ENCODE data around the gene POM121C. TPM values are rescaled to one million over a fixed set of nuclear protein-coding genes. Genes with fewer than 3 reads are reported as not detected.
"Not testable (repeated sequence)": the region's sequence is repeated elsewhere in the genome, so short reads cannot be mapped to it uniquely, and the experiment has no call there.

Gene POM121C
- total and polyA plus RNA-seq, 9 donors = 12.5 to 37.2 (median 29.1) TPM

- H3K9me3 ChIP-seq (replicated peaks; ENCODE audit: control insufficient read depth, low read depth, low read length); H3K27me3 ChIP-seq (ENCODE audit: control insufficient read depth, insufficient read depth, low read length); H3K4me1 ChIP-seq (ENCODE audit: control insufficient read depth, insufficient read depth, low read length); H3K4me3 ChIP-seq (ENCODE audit: low read length); DNase-seq: not testable (repeated sequence)
- 78% methylated on average over 5 of the region's 11 CpGs for WGBS (ENCODE audit: insufficient coverage)
- Histone ChIP-seq H3K36me3 (ENCODE audit: control insufficient read depth, insufficient read depth, low read length) (peaks cover 14% of the 10 kb centered on the region), H3K27ac (ENCODE audit: low read length) (peak overlapping the region; percentile 80)
Observed at GRCh38 chr7:75415428-75415817, 70.7 kb downstream of the POM121C start.

- not testable (repeated sequence) for H3K9me3 ChIP-seq (replicated peaks; ENCODE audit: control insufficient read depth, low read depth, low read length); H3K4me3 ChIP-seq (ENCODE audit: low read length); H3K4me1 ChIP-seq (ENCODE audit: control insufficient read depth, insufficient read depth, low read length); H3K27me3 ChIP-seq (ENCODE audit: control insufficient read depth, insufficient read depth, low read length)
- peak; percentile 11 for DNase-seq
- Histone ChIP-seq H3K36me3 (ENCODE audit: control insufficient read depth, insufficient read depth, low read length) (peaks cover 14% of the 10 kb centered on the region), H3K27ac (ENCODE audit: low read length) (peak overlapping the region; percentile 80)
- WGBS (ENCODE audit: insufficient coverage) = no CpG with 5 or more reads among the region's 13 CpGs
Observed at GRCh38 chr7:75414708-75415427, 71.2 kb downstream of the POM121C start.

- H3K4me3 ChIP-seq (ENCODE audit: low read length); H3K27me3 ChIP-seq (ENCODE audit: control insufficient read depth, insufficient read depth, low read length); H3K9me3 ChIP-seq (replicated peaks; ENCODE audit: control insufficient read depth, low read depth, low read length); DNase-seq; H3K27ac ChIP-seq (ENCODE audit: low read length); H3K4me1 ChIP-seq (ENCODE audit: control insufficient read depth, insufficient read depth, low read length): not testable (repeated sequence)
- H3K36me3 ChIP-seq (ENCODE audit: control insufficient read depth, insufficient read depth, low read length) = peaks cover 10% of the 10 kb centered on the region
- no CpG with 5 or more reads among the region's 6 CpGs for WGBS (ENCODE audit: insufficient coverage)
Observed at GRCh38 chr7:75414204-75414603, 71.9 kb downstream of the POM121C start.

GRCh38 chr7:75410823-75411173 is 75.3 kb downstream of the POM121C start:
- not testable (repeated sequence) for H3K27ac ChIP-seq (ENCODE audit: low read length); H3K36me3 ChIP-seq (ENCODE audit: control insufficient read depth, insufficient read depth, low read length); H3K4me3 ChIP-seq (ENCODE audit: low read length); H3K27me3 ChIP-seq (ENCODE audit: control insufficient read depth, insufficient read depth, low read length); H3K4me1 ChIP-seq (ENCODE audit: control insufficient read depth, insufficient read depth, low read length); H3K9me3 ChIP-seq (replicated peaks; ENCODE audit: control insufficient read depth, low read depth, low read length); DNase-seq
- no CpG with 5 or more reads among the region's 13 CpGs for WGBS (ENCODE audit: insufficient coverage)

- DNase-seq; H3K36me3 ChIP-seq (ENCODE audit: control insufficient read depth, insufficient read depth, low read length); H3K4me1 ChIP-seq (ENCODE audit: control insufficient read depth, insufficient read depth, low read length); H3K9me3 ChIP-seq (replicated peaks; ENCODE audit: control insufficient read depth, low read depth, low read length); H3K4me3 ChIP-seq (ENCODE audit: low read length); H3K27me3 ChIP-seq (ENCODE audit: control insufficient read depth, insufficient read depth, low read length); H3K27ac ChIP-seq (ENCODE audit: low read length): not testable (repeated sequence)
- WGBS (ENCODE audit: insufficient coverage) = no CpG with 5 or more reads among the region's 74 CpGs
Observed at GRCh38 chr7:75409880-75410822, 75.9 kb downstream of the POM121C start.

GRCh38 chr7:75404663-75405062 is 81.4 kb downstream of the POM121C start:
- not testable (repeated sequence) for H3K4me3 ChIP-seq (ENCODE audit: low read length); H3K36me3 ChIP-seq (ENCODE audit: control insufficient read depth, insufficient read depth, low read length); H3K4me1 ChIP-seq (ENCODE audit: control insufficient read depth, insufficient read depth, low read length); H3K27ac ChIP-seq (ENCODE audit: low read length); DNase-seq; H3K9me3 ChIP-seq (replicated peaks; ENCODE audit: control insufficient read depth, low read depth, low read length); H3K27me3 ChIP-seq (ENCODE audit: control insufficient read depth, insufficient read depth, low read length)
- no CpG with 5 or more reads among the region's 18 CpGs for WGBS (ENCODE audit: insufficient coverage)

- no CpG with 5 or more reads among the region's 28 CpGs for WGBS (ENCODE audit: insufficient coverage)
- not testable (repeated sequence) for H3K4me1 ChIP-seq (ENCODE audit: control insufficient read depth, insufficient read depth, low read length); H3K27ac ChIP-seq (ENCODE audit: low read length); H3K9me3 ChIP-seq (replicated peaks; ENCODE audit: control insufficient read depth, low read depth, low read length); H3K4me3 ChIP-seq (ENCODE audit: low read length); H3K36me3 ChIP-seq (ENCODE audit: control insufficient read depth, insufficient read depth, low read length); H3K27me3 ChIP-seq (ENCODE audit: control insufficient read depth, insufficient read depth, low read length); DNase-seq
Observed at GRCh38 chr7:75403455-75404443, 82.3 kb downstream of the POM121C start.

- WGBS (ENCODE audit: insufficient coverage) = no CpG with 5 or more reads among the region's 6 CpGs
- not testable (repeated sequence) for H3K4me3 ChIP-seq (ENCODE audit: low read length); DNase-seq; H3K4me1 ChIP-seq (ENCODE audit: control insufficient read depth, insufficient read depth, low read length); H3K27me3 ChIP-seq (ENCODE audit: control insufficient read depth, insufficient read depth, low read length); H3K9me3 ChIP-seq (replicated peaks; ENCODE audit: control insufficient read depth, low read depth, low read length); H3K27ac ChIP-seq (ENCODE audit: low read length); H3K36me3 ChIP-seq (ENCODE audit: control insufficient read depth, insufficient read depth, low read length)
Observed at GRCh38 chr7:75400575-75400974, 85.5 kb downstream of the POM121C start.

- not testable (repeated sequence) for H3K9me3 ChIP-seq (replicated peaks; ENCODE audit: control insufficient read depth, low read depth, low read length); H3K4me1 ChIP-seq (ENCODE audit: control insufficient read depth, insufficient read depth, low read length); H3K27me3 ChIP-seq (ENCODE audit: control insufficient read depth, insufficient read depth, low read length); H3K27ac ChIP-seq (ENCODE audit: low read length); DNase-seq; H3K4me3 ChIP-seq (ENCODE audit: low read length); H3K36me3 ChIP-seq (ENCODE audit: control insufficient read depth, insufficient read depth, low read length)
- WGBS (ENCODE audit: insufficient coverage) = no CpG with 5 or more reads among the region's 34 CpGs
Observed at GRCh38 chr7:75398771-75399700, 87.1 kb downstream of the POM121C start.

Measured in muscle of leg (tissue), 11 donors.